T1000 (cell line): Measurements from ENCODE around the gene CHRNB4.
A peak's percentile ranks its signal among the peaks of the same experiment; 100 is the strongest.

Experiments
- DNase-seq: peaks from one replicate; lab custom pipeline; 2025; ENCODE audit warnings: mixed read lengths; lab: John Stamatoyannopoulos, UW

CHRNB4 gene

DNA sequence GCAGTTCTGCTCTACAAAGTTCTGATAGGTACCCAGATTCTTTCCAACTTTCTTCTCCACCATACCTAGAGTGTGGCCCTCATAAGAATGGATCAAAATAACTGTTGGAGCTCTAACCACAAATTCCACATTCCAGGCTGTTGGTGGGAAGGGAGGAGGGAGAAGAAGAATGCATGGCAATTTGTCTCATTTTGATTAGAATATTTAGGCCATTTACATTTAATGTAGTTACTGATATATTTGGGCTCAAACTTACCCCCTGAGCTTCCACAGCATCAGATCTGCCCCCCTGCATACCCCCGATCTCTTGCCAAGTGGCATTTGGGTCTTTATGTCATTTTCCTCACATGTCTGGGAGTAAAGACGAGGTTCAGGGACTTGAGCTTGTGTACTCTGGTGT lies 7.7 kb downstream of the CHRNB4 start:
- DNase-seq: no peak

DNA sequence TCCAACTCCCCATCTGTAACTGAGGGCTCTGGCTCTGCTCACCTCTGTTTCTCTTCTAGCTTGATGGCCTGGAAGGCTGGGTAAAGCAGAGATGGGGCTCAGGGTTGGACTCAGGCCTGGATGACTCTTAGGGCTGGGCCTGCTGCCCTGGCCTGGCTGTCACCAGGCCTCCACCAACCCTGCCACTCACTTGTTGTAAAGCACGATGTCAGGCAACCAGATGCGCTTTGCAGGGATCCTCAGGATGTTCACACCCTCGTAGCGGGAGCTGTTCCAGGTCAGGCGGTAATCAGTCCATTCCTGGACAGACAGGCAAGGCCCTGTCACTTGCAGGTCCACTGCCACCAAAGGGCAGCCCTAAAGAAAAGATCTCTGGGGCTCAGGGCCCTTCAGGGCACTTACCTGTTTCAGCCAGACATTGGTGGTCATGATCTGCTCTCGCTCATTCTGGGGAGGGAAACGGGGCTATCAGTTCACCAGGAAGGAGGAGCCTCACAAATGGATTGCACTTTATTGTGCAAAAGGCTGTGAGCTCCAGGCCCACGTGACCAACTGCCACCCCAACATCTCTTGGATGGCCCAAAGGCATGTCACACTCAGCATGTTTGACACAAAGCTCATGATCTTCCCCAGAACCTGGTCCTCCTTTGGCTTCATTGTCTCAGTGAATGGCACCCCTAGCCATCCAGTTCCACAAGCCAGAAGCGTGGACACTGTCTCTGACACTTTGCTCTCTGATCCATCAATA lies 9.9 kb downstream of the CHRNB4 start:
- DNase-seq: no peak

DNA sequence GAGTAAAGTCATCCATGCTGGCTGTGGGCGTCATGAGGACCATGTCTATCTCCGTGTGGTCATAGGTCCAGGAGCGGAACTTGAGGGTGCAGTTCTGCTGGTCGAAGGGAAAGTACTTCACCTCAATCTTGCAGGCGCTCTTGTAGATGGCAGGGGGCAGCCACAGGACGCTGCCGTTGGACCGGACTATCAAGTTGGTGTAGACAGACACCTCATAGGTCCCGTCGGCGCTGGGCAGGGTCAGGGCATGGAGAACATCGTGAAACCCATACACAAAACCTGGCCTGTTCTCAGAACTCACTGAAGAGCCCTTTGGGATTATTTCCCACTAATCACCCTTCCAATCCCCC lies 11.3 kb downstream of the CHRNB4 start:
- no peak for DNase-seq

DNA sequence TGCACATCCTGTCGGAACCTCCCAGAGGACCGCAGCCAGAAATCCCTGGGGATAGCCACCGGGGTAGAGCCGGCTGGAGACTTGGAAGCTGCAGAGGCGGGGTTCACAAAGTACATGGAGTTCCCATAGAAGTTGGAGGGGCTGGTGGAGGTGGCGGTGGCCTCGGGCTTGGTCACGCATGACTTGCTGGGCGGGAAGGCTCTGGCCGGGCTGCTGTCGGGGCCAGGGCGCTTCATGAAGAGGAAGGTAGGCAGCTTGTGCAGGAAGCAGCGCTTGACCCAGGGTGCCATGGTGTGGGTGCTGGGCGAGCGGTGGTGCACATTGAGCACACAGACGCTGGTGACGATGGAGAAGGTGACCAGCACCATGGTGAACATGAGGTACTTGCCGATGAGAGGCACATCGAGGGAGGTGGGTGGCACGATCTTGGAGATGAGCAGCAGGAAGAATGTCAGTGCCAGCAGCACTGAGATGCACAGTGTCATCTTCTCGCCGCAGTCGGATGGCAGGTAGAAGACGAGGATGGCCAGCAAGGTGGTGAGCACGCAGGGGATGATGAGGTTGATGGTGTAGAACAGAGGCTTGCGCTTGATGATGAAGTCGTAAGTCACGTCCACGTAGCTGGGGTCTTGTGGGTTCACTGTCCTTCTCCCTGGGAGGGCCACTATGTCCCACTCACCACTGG lies 11.8 kb downstream of the CHRNB4 start:
- no peak for DNase-seq

DNA sequence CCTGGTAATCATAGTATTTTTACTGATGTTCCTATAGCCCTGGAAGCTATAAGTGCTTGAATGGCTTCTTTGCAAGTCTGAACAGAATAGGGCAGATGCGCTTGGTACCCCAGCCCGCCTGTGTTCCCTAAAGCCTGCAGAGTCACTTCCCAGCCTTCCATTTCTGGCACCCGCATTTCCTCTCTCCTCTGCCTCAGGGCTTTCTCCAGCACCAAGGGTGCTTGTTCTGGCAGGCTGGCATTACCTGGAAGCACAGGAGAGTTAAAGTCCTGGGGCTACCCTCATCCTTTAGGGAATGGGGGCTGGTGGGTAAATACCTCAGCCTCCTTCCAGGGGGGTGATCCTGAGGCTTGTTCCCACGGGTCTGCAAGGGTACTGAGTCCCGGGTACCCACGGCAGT lies 12.8 kb downstream of the CHRNB4 start:
- no peak for DNase-seq

DNA sequence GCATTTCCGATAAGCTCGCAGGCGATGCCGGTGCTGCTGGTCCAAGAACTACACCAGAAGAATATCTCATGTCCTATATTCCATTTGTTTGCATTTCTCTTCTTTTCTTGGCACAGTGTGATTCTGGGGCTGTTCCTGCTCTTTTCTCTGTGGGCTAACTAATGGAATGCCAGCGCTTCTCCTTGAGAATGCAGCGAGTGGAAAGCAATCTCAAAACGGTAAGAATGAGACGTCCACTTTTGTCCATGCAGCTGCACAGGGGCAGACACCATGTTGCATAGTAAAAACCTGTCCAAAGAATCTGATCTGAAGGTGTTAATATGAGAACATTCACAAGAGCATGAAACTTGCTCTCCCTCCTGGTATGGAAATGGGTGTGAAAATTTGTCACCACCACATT lies 13.7 kb downstream of the CHRNB4 start:
- DNase-seq: no peak

DNA sequence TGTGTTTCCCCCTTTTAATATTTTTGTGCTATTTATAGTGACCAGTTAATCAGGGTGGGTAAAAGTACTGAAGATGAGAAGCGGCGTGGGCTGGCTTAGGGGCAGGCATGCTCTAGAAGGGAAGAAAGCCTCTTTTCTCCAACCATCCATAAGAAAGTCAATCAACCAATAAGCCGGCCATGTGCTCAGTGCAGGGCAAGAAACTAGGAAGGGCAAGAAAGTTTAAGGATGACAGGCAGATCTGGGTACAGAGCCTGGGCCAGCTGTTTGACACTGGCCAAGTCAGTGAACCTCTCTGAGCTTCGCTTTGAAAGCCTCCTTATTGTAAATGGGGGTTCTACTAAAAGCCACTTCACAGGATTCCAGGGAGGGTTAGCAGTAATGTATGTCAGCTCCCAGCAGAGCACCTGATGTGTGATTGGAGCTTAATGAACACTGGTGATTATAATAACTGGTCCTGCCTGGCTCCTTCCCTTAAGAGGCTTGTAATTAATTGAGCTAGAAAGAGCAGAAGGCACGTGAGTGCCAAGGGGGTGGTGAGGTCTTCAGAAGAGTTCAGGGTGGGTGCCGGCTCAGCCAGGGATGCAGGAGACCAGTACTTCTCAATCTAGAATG lies 14.5 kb downstream of the CHRNB4 start:
- DNase-seq: no peak

DNA sequence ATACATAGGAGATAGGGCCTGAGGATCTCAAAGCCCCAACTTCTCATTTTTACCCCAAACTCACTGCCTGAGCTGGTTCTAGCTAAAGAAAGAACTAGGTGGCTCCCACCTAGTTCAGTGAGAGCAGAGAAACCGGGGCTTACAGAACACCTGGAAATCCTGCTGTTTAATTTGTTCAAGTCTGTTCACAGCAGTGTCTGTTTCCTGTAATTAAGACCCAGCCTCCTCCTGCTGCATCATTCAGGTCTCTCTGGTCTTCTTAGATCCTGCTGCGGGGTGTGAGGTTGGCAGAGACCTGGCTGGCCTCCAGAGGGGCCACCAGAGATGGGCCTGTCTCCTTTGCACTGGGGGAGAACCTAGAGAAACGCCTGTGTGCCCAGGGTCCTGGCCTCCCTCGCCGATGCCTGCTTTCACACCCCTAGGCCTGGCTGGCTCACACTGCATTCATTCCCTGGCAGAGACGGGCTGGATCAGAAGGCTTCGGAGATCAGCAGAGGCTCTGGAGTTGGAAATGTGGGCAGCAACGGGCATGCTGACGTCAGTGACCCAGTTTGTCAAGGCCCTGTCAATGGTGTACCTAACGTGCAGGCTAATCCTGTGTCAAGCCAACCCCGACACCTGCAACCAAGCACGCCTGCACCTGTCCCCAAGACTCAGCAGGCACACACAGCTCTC lies 15.3 kb downstream of the CHRNB4 start:
- no peak for DNase-seq

DNA sequence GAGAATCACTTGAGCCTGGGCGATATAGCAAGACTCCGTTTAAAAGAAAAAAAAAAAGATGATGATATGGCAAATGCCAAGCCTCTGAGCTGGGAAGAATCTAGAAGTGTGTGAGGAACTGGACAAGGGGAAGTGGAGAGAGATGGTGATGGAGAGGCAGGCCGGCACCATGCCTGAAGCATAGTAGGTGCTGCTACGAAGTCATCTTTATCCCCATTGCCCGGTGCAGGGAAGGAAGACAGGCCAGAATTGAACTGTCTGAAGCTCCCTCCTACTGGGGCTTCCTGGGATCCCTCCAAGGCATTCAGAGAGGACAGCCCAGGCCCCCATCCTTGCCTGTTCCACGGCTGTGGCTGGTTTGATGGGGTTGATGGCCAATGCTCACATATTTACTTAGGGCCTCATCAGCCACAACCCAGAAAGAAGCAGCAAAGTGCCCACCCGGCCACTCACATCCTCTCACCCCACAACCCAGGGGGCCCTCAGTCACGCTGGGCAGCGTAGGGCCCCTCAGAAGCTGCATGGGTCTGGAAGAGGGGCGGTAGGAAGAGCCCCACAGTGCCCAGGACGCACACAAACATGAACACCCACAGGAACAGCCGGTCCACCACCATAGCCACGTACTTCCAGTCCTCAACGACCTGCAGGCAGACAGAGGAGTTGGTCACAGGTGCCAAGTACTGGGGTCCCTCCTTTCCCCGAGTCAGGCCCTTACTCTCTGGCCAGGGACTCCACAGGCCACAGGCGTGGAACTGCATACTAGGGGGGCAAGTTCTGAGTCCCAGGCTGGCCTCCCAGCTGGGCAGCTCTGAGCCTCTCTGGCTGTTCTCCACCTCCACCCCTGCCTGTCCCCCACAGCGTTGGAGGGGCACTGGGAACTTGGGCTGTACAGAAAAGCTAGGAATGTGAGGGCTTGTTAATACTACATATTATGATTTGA lies 16.1 kb downstream of the CHRNB4 start:
- DNase-seq: no peak

DNA sequence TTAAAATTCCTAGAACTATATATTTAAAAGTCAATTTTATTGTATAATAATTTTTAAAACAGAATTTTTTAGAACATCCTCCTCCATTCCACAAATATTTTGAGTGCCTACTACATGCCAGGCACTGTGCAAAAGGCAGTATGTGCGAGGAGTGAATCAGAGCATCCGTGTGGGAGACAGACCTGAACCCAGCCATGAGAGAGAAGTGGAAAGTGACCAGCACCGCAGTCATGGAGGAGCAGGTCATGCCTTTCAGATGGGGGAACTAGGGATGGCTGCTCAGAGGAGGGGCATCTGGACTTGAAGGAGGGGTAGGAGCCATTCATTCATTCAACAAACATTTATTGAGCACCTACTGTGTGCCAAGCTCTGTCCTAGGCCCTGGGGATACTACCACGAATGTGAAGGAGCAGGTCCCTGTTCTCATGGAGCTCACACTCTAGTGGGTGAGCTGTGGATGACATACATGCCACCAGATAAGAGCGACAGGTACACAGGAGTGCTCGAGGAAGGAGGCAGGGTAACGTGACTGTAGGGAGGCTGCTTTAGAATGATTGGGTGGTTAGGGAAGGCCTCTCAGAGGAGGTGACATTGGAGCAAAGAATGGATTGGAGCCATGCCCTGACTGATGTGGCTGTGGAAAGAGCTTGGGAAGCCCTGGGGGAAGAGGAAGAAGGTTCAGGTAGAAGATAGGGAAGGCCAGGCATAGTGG lies 17.1 kb downstream of the CHRNB4 start:
- no peak for DNase-seq

DNA sequence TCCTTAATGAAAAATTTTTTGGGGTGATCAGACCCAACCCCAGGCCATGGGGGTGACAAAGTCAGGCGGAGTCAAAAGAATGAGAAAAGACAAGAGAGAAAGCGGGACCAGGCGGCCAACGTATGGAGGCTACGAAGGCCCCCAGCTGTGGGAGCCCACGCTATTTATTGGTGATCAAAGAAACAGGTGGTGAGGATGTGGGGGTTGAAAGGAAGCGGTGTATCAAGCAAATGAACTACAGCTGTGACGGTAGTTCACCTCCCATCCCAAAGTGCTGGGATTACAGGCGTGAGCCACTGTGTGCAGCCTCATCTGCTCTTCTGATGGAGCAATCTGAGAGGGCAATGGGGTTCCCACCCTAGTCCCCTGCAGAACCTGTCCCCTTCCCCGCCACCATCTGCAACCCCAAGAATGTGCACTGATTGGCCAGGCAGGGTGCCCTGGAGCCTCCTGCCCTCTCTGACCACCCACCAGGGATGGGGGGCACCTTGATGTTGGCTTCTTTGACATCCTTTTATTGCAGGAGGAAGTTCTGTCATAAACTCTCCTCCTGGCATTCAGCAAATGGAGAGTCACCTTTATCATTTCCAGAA lies 19.1 kb downstream of the CHRNB4 start:
- DNase-seq: no peak

DNA sequence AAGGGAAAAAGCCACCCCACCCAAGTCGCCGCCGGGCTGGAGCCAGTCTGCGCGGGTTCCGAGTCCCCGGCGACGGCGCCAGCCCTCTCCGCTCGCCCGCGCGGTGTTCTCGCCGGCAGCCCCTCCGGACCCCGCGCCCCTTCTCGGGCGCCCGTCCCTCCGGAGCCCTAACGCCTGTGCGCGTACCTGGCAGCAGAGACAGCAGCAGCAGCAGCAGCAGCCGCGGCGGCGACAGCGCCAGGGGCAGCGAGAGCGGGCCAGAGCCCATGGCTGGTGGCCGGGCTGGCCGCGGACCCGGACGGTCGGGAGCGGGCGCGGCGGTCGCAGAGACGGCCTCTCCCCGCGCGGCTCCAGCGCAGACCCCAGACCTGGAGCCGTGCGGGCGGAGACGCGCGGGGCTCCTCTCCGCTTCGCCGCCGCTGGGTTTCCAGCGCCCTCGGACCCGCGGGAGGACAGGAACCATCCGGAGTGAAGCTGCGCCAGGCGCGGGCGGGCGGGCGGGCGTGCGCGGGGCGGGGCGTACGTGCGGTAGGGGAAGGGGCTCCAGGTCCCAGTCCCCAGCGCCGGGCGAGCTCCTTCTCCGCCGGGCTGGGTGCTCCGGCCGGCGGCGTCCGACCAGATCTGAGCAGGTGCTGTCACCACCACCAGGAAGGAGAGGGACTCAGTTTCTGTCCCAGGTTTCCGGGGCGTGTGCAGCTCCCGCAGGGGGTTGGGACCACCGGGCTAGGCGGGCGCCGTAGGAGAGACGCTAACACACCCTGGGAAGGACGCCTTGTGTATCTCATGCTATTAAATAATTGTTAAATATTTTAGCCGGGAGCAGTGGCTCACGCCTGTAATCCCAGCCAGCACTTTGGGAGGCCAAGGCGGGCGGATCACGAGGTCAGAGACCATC lies 20.2 kb downstream of the CHRNB4 start, which contains the start of gene CHRNA3:
Gene CHRNA3 (minus strand): TSS at position 470 of the 895 bp plus-strand sequence. CDS start 202 bp downstream, at position 268.
- DNase-seq: no peak

DNA sequence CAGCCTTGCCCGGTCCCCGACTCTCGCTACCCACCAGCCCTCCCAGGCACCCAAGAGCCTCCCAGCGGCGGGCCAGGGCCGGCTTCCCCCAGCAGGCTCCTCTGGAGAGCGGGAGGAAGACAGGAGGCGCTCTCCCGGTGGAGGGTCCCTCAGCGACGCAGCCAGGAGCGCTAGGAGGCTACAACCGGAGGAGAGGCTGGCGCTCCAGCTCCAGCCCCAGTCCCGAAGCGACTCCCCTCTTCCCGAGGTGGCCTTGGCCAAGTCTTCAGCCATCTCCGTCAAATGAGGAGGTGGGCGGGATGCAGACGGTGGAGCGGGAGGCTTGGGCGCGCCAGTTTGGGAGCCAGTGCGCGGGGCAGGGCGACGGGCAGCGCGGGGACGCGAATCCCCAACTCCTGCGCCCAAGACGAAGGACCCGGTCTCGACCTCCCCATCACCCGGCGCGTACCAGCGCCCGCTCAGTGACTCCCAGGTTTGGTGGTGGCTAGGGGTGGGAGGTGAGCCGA lies 20.9 kb downstream of the CHRNB4 start:
- DNase-seq: no peak

DNA sequence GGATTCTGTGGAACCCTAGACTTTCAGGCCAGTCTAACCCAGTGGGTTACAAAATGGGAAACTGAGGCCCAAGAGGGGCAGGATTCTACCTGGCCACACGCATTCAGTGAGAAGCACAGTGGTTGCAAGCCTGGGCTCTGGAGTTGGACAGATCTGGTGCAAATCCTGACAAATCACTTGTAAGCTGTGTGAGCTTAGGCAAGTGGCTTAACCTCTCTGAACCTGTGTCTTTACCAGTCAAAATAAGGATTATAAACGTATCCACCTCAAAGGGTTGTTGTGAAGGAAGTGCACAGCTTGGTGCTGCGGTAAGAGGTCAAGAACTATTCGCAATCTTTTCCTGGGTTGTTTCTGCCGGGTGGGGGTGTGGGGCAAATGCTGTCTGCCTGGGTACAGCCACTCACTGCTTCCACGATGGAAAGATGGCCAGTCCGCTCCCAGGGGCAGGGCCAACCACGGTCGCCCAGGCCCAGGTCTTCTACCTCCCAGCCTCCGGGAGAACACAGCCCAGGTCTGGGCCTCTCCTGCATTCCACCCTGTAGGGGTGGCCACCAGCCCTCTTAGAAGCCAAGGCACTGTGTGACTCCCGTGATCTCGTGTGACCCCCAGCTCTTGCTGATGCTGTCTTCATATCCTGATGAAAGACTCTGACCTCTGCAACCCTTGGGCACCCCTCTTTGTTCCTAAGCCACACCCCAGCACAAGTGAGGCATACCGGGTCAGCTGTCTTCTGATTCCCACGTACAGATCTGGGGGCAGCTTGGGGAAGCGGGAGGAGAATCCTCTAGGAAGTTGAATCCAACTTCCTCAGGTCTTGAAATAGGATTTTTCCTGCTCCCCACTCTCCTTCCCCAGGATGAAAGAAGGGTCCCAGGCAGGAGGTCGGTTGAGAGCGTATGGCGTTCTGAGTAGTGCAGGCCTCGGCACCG lies 21.7 kb downstream of the CHRNB4 start:
- no peak for DNase-seq

DNA sequence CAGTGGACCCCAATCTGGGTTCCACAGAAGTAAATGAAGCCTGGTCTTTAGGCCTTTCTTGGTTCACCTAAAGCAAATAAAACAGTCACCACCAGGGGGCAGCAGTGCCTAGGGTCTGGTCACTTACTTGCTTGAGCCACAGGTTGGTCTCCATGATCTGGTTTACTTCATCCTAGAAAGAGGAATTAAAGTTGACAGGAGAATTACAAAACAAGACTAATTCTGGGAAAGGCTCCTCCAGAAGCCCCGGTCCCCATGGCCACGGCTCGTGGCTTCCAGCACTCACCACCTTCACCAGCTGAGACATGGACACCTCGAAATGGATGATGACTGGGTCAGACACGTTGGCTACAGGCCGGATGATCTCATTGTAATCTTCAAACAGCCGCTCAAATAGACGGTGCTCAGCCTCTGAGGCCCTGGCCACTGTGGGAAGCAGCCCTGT lies 22.5 kb downstream of the CHRNB4 start:
- DNase-seq: peak; percentile 70

DNA sequence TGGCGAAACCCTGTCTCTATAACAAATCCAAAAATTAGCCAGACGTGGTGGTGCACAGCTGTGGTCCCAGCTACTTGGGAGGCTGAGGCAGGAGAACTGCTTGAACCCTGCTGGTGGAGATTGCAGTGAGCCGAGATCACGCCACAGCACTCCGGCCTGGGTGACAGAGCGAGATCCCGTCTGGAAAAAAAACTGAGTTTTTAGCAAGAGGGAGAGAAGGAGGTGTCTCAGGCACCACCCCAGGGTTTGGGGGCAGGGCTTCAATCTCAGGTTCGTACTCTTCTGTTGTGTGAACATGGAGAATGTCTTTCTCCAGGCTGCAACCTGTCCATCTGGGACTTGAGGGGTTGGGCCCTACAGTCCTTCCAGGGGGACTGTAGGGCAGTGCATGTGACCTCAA lies 22.9 kb downstream of the CHRNB4 start:
- DNase-seq: no peak

DNA sequence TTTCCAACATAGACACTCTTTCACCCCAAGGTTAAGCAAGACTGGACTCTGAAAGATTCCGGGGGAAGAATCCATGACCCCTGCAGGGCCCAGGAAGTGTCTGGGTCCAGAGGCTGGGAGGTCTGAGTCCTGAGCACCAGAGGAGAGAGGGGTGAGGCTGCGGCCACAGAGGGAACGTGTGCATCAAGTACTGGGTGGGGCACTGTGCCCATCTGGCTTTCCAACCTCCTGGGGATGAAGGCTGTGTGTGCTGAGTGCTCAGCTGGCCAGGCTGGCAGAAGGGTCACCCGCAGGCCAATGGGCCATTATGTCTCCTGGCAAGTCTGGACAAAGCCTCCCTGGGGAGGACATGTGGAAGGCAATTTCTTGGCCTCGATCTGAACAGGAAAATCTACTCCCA lies 23.5 kb downstream of the CHRNB4 start:
- DNase-seq: no peak

DNA sequence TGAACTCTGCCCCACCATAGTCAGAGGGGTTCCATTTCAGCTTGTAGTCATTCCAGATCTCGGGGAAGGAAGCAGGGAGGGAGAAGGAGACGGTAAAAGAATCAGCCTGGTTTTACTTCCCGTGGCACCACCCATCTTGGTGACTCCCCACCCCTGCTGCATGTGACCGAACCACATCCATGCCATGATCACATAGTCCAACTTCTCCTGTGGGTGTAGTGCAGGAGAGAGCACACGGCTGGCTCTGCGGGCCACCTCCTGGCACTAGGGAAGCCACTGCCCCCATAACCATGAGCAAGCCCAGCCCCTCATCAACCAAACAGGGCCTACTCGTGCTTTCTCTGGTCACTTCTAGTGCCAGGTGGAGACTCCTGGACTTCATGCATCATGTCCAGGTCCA lies 23.9 kb downstream of the CHRNB4 start:
- no peak for DNase-seq
